OCI-LY1 (cell line): ENCODE data around the gene ANO6.

ENCODE experiments used
- H2AFZ ChIP-seq: fragments of 200-600 bp; sonication (generic), shearing (Covaris generic); 2 replicates; pipeline ENCODE4 v1.6.0; 2014; ENCODE audit warnings: antibody characterized with exemption, mild to moderate bottlenecking, low read length
- H3F3A ChIP-seq: fragments of 200-600 bp; sonication (generic), shearing (Covaris generic); 2 replicates; pipeline ENCODE4 v1.6.0; 2014; ENCODE audit warnings: mild to moderate bottlenecking, antibody characterized with exemption, low read length, moderate library complexity; ENCODE audit not compliant: insufficient read depth
- H3K27ac ChIP-seq: fragments of 200-600 bp; sonication (generic); 2 replicates; pipeline ENCODE4 v1.5.1; 2014; ENCODE audit warnings: low read length, mixed run types, mild to moderate bottlenecking, low read depth; ENCODE audit not compliant: poor library complexity, severe bottlenecking
- H3K27me3 ChIP-seq: fragments of 200-600 bp; sonication (generic); 2 replicates; pipeline ENCODE4 v1.6.0; 2014; ENCODE audit warnings: antibody characterized with exemption, mild to moderate bottlenecking, low read length, moderate library complexity; ENCODE audit not compliant: insufficient read depth
- H3K36me3 ChIP-seq: fragments of 200-600 bp; sonication (generic); 2 replicates; pipeline ENCODE4 v1.6.1; 2014; ENCODE audit warnings: mild to moderate bottlenecking, antibody characterized with exemption, low read length, moderate library complexity, mixed read lengths; ENCODE audit not compliant: insufficient read depth
- H3K4me1 ChIP-seq: fragments of 200-600 bp; sonication (generic); 2 replicates; pipeline ENCODE4 v1.5.1; 2014; ENCODE audit warnings: mild to moderate bottlenecking, low read length, moderate library complexity; ENCODE audit not compliant: insufficient read depth, severe bottlenecking
- H3K4me2 ChIP-seq: fragments of 200-600 bp; sonication (generic), shearing (Covaris generic); 2 replicates; pipeline ENCODE4 v1.6.1; 2014; ENCODE audit warnings: low read length
- H3K4me3 ChIP-seq: fragments of 200-600 bp; sonication (generic); 2 replicates; pipeline ENCODE4 v1.5.1; 2014; ENCODE audit warnings: low read length, low read depth, mild to moderate bottlenecking, mixed read lengths; ENCODE audit not compliant: poor library complexity, severe bottlenecking
- H3K79me2 ChIP-seq: fragments of 200-600 bp; shearing (Covaris generic); 2 replicates; pipeline ENCODE4 v1.6.1; 2016; ENCODE audit warnings: mixed run types, low read length, mixed read lengths; ENCODE audit not compliant: insufficient read depth
- H3K9ac ChIP-seq: fragments of 200-600 bp; sonication (generic), shearing (Covaris generic); 2 replicates; pipeline ENCODE4 v1.6.1; 2014; ENCODE audit warnings: mild to moderate bottlenecking, low read length, mixed read lengths
- H3K9me2 ChIP-seq: fragments of 200-600 bp; sonication (generic), shearing (Covaris generic); 2 replicates; pipeline ENCODE4 v1.6.1; 2014; ENCODE audit warnings: low read depth, mild to moderate bottlenecking, low read length, mixed read lengths
- H3K9me3 ChIP-seq: fragments of 200-600 bp; shearing (Covaris generic); 2 replicates; pipeline ENCODE4 v1.6.1; 2014; ENCODE audit warnings: low read length, mixed read lengths
- H4K20me1 ChIP-seq: fragments of 200-600 bp; sonication (generic), shearing (Covaris generic); 2 replicates; pipeline ENCODE4 v1.6.0; 2016; ENCODE audit warnings: mild to moderate bottlenecking, low read length; ENCODE audit not compliant: insufficient read depth
- EZH2 ChIP-seq: fragments of 200-600 bp; sonication (generic), shearing (Covaris generic); IDR thresholded peaks from 2 replicates; pipeline ENCODE4 v1.8.0; 2017; ENCODE audit warnings: borderline replicate concordance, mixed run types, mild to moderate bottlenecking, antibody characterized with exemption, low read length, moderate library complexity, mixed read lengths
- TF ChIP-seq, protein P1 (sequence below): fragments of 200-600 bp; sonication (generic), shearing (Covaris generic); IDR thresholded peaks from 2 replicates; pipeline ENCODE4 v1.5.1; 2017; ENCODE audit warnings: mild to moderate bottlenecking, antibody characterized with exemption, low read length, moderate library complexity, mixed read lengths

ANO6 gene

DNA sequence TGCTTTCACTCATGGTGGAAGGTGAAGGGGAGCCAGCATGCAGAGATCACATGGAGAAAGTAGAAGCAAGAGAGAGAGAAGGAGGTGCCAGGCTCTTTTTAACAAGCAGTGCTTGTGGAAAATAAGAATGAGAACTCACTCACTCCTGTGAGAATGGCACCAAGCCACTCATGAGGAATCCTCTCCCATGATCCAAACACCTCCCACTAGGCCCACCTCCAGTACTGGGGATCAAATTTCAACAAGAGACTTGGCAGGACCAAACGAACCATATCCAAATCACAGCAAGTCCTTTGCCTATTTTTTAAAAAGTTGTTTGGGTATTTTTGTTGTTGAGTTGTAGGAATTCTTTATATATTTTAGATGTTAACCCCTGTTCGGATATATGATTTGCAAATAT lies 267.7 kb downstream of the ANO6 start:
- Histone ChIP-seq H3K27ac (no peak overlapping the region), H3K9ac (no peak overlapping the region), H3K9me2 (no peaks in the 10 kb centered on the region), H3K4me1 (no peaks in the 10 kb centered on the region), H3K9me3 (no peaks in the 10 kb centered on the region), H2AFZ (no peak overlapping the region), H4K20me1 (no peaks in the 10 kb centered on the region), H3K27me3 (no peaks in the 10 kb centered on the region), H3K79me2 (no peaks in the 10 kb centered on the region), H3F3A (no peaks in the 10 kb centered on the region), H3K36me3 (no peaks in the 10 kb centered on the region), H3K4me2 (no peak overlapping the region), H3K4me3 (no peak overlapping the region)
- TF ChIP-seq, protein P1, sequence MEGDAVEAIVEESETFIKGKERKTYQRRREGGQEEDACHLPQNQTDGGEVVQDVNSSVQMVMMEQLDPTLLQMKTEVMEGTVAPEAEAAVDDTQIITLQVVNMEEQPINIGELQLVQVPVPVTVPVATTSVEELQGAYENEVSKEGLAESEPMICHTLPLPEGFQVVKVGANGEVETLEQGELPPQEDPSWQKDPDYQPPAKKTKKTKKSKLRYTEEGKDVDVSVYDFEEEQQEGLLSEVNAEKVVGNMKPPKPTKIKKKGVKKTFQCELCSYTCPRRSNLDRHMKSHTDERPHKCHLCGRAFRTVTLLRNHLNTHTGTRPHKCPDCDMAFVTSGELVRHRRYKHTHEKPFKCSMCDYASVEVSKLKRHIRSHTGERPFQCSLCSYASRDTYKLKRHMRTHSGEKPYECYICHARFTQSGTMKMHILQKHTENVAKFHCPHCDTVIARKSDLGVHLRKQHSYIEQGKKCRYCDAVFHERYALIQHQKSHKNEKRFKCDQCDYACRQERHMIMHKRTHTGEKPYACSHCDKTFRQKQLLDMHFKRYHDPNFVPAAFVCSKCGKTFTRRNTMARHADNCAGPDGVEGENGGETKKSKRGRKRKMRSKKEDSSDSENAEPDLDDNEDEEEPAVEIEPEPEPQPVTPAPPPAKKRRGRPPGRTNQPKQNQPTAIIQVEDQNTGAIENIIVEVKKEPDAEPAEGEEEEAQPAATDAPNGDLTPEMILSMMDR, result no peak
- no peak for TF ChIP-seq EZH2
